SK-N-DZ (cell line): ENCODE results near the gene GALR3.

Experiments used
- DNase-seq: peaks from one replicate; pipeline ENCODE4 v3.0.0-alpha.2; 2015; ENCODE audit warnings: low spot score

The GALR3 gene

DNA sequence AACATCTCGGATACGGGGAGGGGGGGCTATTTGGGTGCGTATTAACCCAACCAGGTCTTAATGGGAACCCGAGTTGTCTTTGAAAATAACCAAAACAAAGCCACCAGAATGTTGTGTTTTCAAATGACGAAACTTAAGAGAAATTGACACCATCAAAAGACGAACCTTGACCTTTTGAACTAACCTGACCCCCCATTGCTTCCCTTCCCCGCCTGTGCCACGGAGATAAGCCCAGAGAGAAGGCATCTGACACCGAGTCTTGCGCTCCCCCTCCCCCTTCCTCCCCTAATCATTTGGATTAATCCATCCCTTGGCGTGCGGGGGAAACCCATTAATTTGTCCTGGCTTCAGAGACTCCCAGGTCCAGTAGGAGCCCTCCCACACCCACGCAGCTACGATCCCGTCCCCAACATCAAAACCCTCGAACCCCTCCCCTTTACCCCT lies 20.0 kb upstream of the GALR3 start:
- peak; percentile 54 for DNase-seq

DNA sequence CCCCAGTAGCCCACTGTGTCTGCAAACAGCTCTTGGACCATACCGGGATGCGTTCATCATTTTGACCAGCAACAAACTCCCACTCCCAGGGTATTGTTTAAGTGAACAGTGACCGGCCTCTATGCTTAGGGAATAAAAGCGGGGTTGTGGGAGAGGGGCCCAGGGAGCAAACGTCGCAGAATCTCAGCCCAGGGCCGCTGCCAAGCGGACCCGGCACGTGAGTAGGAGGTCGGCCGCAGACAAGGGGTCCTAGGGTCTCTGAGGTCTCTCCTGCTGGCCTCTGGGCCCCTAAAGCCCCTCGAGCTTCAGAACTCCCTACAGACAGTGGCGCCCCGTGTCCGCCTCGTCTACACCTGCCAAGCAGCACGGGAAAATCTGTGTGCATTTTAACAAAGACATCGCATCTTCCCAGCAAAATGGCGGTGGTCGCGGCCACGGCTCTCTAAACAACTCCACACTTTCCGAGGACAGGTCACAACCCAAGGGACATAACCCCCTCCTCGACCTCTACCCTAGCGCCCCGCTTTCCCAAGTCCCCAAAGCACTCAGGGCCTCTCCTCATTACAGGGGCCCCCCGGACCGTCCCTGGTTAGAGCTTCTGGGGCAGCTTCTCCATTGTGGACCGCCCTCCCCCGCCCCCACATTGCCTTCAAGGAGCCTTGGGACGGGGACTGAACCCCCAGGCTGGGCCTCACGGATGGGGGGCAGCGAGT lies 19.4 kb upstream of the GALR3 start:
- peak; percentile 57 for DNase-seq

DNA sequence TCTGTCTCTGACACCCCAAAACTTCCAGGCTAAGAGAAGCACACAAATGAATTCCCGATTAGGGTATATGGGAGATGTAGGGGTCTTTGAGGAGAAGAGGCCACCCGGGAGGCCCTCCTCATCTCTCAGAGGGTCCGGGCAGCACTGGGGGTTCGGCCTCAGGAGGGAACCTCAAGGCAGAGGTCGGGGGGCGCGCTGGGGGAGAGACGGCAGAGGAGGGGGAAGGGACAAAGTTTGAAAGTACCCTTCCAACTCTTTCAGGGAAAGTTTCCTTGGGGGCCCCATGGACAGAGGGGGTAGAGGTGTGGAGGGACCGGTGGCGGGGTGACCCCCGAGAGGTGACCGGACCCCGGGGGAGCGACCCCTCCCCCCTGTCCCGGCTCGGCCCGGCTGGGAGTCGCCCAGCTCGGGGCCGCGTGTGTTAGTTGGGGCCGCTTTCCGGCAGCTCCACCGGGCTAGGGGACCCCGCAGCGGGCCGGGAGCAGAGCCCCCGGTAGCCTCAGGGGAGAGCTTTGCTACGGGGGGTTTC lies 18.8 kb upstream of the GALR3 start:
- DNase-seq: no peak

DNA sequence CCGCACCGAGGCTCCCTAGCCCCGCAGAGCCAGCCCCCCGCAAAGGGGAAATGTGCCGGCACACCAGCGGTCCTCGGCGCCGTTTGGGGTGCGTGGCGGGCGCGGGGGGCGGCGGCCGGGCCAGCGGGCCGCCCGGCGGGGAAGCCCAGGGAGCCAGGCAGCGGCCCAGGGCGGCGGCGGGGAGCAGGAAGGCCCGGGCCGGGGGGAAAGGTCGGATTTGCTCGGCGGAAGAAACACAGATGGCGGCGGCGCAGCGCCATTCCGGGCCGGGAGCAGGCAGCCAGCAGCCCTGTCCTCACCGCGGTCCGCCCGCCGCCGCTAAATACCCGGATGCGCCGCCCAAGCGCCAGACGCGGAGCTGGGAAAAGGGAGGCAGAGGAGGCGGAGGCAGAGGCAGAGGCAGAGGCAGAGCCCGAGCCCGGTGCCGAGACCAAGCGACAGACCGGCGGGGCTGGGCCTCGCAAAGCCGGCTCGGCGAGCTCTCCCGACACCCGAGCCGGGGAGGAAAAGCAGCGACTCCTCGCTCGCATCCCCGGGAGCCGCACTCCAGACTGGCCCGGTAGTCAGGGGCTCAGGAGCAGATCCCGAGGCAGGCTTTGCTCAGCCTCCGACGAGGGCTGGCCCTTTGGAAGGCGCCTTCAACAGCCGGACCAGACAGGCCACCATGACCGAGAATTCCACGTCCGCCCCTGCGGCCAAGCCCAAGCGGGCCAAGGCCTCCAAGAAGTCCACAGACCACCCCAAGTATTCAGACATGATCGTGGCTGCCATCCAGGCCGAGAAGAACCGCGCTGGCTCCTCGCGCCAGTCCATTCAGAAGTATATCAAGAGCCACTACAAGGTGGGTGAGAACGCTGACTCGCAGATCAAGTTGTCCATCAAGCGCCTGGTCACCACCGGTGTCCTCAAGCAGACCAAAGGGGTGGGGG lies 18.0 kb upstream of the GALR3 start:
- peak; percentile 84 for DNase-seq

DNA sequence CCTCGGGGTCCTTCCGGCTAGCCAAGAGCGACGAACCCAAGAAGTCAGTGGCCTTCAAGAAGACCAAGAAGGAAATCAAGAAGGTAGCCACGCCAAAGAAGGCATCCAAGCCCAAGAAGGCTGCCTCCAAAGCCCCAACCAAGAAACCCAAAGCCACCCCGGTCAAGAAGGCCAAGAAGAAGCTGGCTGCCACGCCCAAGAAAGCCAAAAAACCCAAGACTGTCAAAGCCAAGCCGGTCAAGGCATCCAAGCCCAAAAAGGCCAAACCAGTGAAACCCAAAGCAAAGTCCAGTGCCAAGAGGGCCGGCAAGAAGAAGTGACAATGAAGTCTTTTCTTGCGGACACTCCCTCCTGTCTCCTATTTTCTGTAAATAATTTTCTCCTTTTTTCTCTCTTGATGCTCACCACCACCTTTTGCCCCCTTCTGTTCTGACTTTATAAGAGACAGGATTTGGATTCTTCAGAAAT lies 17.3 kb upstream of the GALR3 start:
- DNase-seq: no peak

DNA sequence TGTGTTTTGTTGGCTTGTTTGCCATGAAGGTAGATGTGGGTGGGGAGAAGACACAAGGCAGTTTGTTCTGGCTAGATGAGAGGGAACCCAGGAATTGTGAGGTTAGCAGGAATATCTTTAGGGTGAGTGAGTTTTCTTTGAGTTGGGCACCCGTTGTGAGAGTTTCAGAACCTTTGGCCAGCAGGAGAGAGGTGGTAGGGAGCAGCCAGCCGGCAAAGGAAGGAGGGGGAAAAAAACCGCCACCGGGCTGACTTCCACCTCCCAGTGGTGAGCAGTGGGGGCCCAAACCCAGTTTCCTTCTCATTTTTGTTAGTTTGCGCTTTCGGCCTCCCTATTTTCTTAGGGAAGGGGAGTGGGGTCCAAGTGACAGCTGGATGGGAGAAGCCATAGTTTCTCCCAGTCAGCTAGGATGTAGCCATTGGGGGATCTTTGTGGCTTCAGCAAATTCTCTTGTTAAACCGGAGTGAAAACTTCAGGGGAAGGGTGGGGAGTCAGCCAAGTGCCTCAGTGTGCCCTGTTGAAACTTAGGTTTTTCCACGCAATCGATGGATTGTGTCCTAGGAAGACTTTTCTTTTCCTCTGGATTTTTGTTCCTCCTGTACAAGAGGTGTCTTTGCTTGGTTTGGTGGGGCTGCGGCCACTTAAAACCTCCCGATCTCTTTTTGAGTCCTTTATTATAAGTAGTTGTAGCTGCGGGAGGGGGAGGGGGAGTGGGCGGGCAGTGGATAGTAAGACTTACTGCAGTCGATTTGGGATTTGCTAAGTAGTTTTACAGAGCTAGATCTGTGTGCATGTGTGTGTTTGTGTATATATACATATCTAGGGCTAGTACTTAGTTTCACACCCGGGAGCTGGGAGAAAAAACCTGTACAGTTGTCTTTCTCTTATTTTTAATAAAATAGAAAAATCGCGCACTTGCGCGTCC lies 16.5 kb upstream of the GALR3 start:
- no peak for DNase-seq

DNA sequence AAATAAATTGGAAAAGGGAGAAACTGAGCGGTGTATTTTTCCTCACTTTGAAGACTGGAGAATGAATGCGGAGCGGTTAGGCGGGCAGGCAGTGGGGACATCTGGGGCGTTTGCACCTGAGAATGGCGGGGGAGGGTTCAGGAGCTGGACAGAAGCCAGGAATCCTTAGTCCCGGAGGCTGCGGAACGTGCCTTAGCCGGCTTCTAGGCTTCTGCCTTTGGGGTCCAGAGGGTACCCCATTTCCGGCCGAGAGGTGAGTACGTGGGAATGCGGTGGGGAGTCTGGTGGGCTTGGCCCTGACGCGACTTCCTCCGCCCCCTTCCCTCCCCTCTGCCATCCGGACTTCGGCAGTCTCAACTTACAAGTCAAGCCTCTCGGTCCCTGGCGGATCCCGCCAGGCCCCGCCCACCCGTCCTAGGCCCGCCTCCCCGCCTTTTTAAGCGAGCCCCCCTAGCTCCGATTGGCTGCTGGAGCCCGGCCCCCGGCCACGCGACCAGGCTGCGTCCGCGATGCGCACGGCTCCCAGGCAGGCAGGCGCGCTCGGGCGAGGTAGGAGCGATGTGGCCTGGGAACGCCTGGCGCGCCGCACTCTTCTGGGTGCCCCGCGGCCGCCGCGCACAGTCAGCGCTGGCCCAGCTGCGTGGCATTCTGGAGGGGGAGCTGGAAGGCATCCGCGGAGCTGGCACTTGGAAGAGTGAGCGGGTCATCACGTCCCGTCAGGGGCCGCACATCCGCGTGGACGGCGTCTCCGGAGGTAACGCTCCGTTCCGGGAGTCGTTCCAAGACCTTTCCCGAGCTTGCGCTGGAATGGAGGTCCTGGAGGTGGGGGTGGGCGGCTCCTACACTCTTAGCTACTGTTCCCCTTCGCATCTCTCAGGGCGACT lies 15.5 kb upstream of the GALR3 start, which contains the start of gene GCAT:
Gene GCAT, plus strand, starts transcription at position 525 of the 884 bp plus-strand sequence. Its CDS starts 34 bp downstream, at position 559.
- peak; percentile 94 for DNase-seq

DNA sequence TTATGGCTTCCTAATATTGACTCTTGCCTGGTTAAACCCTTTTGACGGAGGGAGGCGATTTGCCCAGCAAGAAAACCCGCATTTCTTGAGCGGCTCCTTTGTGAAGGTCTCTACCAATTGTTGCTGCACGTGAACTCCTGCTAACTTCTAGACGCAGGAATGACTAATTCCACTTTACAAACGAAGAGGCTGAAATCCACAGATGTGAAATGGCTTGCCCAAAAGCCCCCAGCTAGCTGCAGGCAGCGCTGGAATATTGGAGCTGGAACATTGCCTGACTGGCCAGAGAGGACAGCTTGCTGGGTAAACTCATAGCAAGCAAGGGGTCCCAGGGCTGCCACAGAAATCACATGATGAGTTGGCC lies 14.9 kb upstream of the GALR3 start:
- no peak for DNase-seq

DNA sequence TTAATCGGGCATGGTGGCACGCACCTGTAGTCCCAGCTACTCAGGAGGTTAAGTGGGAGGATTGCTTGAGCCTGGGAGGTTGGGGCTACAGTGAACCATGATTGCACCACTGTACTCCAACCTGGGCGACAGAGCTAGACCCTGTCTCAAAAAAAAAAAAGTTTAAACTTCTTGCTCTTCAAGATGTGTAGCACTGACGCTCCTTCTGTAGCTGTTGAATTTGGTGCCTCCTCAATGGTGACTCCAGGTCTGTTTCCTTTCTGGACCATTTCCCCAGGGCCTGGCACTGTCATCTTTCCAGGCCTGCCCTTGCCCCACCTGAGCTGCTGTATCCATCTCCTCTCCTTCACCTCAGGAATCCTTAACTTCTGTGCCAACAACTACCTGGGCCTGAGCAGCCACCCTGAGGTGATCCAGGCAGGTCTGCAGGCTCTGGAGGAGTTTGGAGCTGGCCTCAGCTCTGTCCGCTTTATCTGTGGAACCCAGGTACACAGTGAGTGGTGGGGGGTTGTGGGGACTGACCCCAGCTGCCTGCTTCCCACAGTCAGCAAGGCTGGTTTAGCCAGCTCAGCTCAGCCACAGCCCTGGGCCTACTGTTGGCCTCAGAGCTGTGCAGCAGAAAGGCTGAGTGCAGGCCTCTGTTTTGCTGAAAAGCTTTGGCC lies 13.4 kb upstream of the GALR3 start:
- DNase-seq: no peak

DNA sequence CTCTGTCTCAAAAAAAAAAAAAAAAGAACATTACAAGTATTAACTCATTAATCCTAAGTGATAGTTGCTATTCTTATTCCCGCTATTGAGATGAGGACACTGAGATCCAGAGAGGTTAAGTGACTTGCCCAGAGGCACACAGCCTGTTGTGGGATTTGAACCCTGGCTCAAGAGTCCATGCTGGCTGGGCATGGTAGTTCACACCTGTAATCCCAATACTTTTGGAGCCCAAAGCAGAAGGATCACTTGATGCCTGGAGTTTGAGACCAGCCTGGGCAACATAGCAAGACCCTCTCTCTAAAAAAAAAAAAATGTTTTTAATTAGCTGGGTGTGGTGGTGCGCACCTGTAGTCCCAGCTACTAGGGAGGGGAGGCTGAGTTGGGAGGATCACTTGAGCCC lies 11.3 kb upstream of the GALR3 start:
- DNase-seq: no peak

DNA sequence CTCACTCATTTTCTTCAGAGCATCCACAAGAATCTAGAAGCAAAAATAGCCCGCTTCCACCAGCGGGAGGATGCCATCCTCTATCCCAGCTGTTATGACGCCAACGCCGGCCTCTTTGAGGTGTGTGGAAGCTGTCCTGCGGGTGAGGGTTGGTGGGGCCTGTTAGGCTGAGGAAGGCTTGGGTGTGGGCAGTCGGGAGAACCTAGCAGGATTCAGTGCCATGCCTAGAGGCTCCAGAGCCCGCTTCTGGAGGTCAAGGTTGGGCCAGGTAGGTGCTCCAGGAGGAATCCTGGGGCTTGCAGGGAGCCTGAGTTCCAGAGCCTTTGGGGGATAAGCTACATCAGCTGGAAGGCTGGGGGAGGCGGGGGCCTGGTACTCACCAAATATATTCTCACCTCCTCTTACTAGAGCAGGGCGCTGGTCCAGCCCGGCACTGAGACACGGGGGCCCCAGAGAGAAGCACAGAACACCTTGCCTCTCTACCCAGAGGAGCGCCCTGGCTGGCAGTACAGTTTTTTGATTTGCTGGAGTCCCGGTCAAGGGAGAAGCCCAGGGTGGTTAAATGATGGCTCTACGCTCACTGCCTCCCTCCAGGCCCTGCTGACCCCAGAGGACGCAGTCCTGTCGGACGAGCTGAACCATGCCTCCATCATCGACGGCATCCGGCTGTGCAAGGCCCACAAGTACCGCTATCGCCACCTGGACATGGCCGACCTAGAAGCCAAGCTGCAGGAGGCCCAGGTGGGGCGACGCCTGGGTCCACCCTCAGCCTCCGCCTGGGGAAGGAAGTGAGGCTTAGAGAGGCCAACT lies 10.1 kb upstream of the GALR3 start:
- DNase-seq: no peak

DNA sequence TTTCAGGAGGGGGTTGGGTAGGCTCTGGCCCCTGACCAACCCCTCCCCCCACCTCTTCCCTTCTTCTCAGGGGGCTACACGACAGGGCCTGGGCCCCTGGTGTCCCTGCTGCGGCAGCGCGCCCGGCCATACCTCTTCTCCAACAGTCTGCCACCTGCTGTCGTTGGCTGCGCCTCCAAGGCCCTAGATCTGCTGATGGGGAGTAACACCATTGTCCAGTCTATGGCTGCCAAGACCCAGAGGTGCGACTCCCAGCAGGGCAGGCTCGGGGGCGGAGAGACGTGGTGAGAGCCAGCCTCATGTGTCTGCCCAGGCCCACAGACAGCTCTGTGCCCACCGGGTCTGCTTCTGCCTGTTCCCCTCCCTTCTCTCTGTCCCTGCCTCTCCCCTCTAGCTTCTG lies 7.6 kb upstream of the GALR3 start:
- no peak for DNase-seq

DNA sequence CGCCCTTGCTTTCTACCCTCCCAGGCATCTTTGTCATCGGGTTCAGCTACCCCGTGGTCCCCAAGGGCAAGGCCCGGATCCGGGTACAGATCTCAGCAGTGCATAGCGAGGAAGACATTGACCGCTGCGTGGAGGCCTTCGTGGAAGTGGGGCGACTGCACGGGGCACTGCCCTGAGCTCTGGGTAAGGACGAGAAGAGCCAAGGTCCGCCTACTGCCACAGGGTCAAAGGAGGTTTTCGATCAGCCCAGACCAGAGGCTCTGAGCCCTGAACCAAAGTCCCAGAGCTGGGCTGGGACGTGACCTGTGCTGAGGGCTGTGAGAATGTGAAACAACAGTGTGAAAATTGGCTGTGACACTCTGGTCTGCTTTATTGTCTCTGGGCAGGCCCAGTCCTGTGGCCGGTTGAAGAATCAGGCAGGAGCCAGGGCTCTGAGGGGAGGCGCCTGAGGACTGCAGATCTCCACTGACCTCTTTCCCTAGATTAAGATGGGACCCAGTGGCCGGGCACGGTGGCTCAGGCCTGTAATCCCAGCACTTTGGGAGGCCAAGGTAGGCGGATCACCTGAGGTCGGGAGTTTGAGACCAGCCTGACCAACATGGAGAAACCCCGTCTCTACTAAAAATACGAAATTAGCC lies 6.5 kb upstream of the GALR3 start:
- DNase-seq: no peak

DNA sequence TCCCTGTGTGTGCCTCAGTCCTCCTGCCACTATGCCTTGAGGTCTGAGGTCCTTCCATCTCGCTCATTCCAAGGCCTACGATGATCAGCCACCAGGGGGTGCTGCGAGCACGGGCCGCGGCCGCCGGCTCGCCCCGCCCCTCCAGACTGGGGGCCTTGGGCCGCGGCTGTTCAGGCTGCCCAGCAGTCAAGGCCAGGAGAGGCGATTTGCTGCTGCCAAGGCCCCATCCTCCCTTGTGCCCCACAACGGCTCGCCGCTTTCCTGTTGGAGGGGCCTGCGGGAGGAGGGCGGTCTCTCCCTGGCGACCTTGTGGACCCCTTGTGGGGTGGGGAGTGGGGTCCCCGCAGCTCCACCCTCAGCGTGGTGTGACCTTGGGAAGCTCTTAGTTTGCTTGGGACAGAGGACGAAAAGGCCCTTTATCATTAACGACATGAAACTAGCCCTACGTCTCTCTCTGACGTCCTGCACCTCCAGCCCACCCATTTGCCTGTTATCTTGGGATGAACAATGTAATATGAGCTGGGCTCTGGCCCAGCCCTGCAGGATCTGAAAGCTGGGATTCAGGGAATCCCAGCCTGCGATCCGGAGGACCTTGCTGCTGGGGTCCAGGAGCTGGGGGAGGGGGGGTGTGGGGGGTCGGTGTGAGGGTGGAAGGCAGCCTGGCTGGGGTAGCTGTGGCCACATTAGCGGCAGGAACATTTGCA lies 5.3 kb upstream of the GALR3 start:
- DNase-seq: peak; percentile 92

DNA sequence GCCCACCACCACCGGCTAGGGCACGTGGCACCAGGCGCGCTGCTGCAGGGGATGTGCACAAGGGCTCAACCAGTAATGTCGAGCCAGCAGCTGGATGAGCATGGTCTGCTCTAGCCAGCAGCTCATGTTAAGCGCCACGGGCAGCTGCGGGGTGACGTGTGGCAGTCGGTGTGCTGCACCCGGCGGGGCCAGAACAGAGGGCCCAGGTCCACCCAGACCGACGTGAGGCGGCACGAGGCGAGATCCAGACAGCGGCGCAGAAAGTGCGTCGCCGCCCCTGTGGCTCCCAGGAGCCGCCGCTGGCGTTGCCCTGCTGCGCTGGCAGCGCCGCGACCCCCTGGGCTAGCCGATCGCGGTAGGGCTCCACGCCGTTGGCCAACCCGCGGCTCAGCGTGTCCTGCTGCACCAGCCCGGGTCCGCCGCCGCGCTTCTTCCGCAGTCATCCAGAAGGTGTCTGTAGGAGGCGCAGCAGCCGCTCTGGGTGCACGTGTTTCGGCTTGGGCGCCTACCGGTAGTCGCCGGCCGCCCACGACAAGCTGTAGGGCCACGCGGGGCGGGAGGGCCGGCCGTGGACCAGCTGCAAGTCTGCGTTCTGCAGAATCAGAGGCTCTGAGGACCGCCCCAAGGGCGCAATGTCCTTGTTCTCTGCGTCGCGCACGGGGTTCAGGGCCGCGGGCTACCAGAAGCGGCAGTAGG lies 4.6 kb upstream of the GALR3 start:
- DNase-seq: peak; percentile 77

DNA sequence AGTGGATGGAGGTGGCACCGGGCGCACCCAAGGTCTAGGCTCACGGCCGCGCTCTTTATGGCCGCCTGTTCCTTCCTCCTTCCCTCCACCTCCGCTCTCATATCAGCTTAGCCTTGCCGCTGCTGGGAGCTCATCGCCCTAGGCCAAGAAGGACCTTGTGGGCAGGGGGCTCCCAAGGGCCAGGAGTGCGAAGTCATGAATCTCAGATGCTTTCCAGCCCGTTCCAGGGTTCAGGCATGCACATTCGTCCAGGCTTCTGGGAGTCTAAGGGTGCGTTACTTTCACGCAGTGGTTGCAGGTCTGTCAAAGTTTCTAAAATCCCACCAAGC lies 4.1 kb upstream of the GALR3 start:
- peak; percentile 42 for DNase-seq

DNA sequence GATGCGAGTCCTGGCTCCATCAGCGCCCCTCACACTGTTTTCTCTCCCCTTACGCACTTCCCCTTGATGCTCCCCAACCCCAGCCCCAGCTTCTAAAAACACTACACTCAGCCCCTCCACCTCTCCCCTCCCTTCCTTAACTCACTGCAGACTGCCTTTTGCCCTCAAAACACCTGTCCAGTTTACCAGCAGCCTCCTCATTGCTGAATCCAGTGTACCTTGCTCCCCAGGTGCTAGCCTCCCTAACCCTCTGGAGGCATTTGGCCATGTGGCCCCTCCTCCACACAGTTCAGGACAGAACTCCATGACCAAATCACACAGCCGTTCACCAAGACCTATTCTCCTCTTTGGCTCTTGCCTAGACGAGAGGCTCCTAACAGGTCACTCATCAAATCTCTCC lies 2.8 kb upstream of the GALR3 start:
- DNase-seq: no peak
